Inflammatory macrophage (primary cell): ENCODE measurements around the gene ERMN.

Source experiments
- DNase-seq, 2 donors: peaks; one replicate each; pipeline ENCODE4 v3.0.0-alpha.2; 2020 to 2022

The ERMN gene

GRCh38 chr2:157327621-157328500, 2.2 kb upstream of the ERMN start:
- DNase-seq = peak; percentile 73

GRCh38 chr2:157327200-157327599, 1.6 kb upstream of the ERMN start:
- no peak for DNase-seq

- peak in 1 of 2 donors; percentile 6 for DNase-seq
Observed at GRCh38 chr2:157326698-157327097, 1.1 kb upstream of the ERMN start.

GRCh38 chr2:157324331-157324843, 1.2 kb downstream of the ERMN start:
- no peak for DNase-seq

GRCh38 chr2:157322432-157322831, 3.2 kb downstream of the ERMN start:
- no peak for DNase-seq

- DNase-seq = peak; percentile 47 to 64
Observed at GRCh38 chr2:157321466-157321865, 4.2 kb downstream of the ERMN start.

GRCh38 chr2:157320409-157320808, 5.2 kb downstream of the ERMN start:
- DNase-seq = no peak

GRCh38 chr2:157319795-157320194, 5.8 kb downstream of the ERMN start:
- DNase-seq = no peak

GRCh38 chr2:157318884-157319283, 6.7 kb downstream of the ERMN start:
- DNase-seq = no peak

GRCh38 chr2:157315901-157316300, 9.7 kb downstream of the ERMN start:
- DNase-seq = no peak

- DNase-seq = no peak
Observed at GRCh38 chr2:157312866-157313486, 12.6 kb downstream of the ERMN start.

- DNase-seq = no peak
Observed at GRCh38 chr2:157311706-157312105, 13.9 kb downstream of the ERMN start.

- DNase-seq = no peak
Observed at GRCh38 chr2:157309878-157310277, 15.7 kb downstream of the ERMN start.

GRCh38 chr2:157307021-157307420, 18.6 kb downstream of the ERMN start:
- DNase-seq = peak; percentile 15 to 43

GRCh38 chr2:157305723-157306110, 19.9 kb downstream of the ERMN start:
- no peak for DNase-seq

- no peak for DNase-seq
Observed at GRCh38 chr2:157304811-157305722, 20.6 kb downstream of the ERMN start.

GRCh38 chr2:157303612-157304011, 22.0 kb downstream of the ERMN start:
- no peak for DNase-seq

- peak; percentile 71 to 78 for DNase-seq
Observed at GRCh38 chr2:157302492-157303099, 23.0 kb downstream of the ERMN start.

- DNase-seq = no peak
Observed at GRCh38 chr2:157301307-157301706, 24.3 kb downstream of the ERMN start.

GRCh38 chr2:157296958-157297357, 28.7 kb downstream of the ERMN start:
- DNase-seq = no peak

GRCh38 chr2:157296490-157296889, 29.1 kb downstream of the ERMN start:
- no peak for DNase-seq

GRCh38 chr2:157292853-157293252, 32.8 kb downstream of the ERMN start:
- DNase-seq = no peak
